Esophagus squamous epithelium (tissue), 4 donors: ENCODE data around the gene PSMD13.

Experiments
- CTCF ChIP-seq, 6 experiments: fragments of 450-650 bp in 4 of 6; fragments of 200-600 bp in 2 of 6; sonication (generic) in 2 of 6; IDR thresholded peaks; one replicate each; pipeline ENCODE4 v1.5.1; 2016 to 2019; ENCODE audit warnings: antibody characterized with exemption in 6 of 6, mild to moderate bottlenecking in 4 of 6, moderate library complexity in 4 of 6
- POLR2A ChIP-seq, 4 donors: fragments of 450-650 bp; IDR thresholded peaks; one replicate each; pipeline ENCODE4 v1.6.1; 2017; ENCODE audit warnings: antibody characterized with exemption in 4 of 4, mild to moderate bottlenecking in 4 of 4, moderate library complexity in 3 of 4

GRCh38 chr11:224424-224823 lies 12.4 kb upstream of the PSMD13 start:
- TF ChIP-seq POLR2A (IDR thresholded peaks at IDR 0.05) (no peak), CTCF (IDR thresholded peaks at IDR 0.05) (no peak)
